Neural progenitor cell (in vitro differentiated cells): Measurements from ENCODE around the gene RAB11FIP5. TPM values are rescaled to one million over a fixed set of nuclear protein-coding genes. Genes with fewer than 3 reads are reported as not detected.

Experiments used
- DNase-seq: peaks from one replicate; pipeline ENCODE4 v3.0.0-alpha.2; 2016; ENCODE audit warnings: low spot score
- H2AFZ ChIP-seq: fragments of 200-600 bp; sonication (generic); replicated peaks from 2 replicates; pipeline ENCODE4 v1.6.1; 2016; ENCODE audit warnings: antibody characterized with exemption
- H3F3A ChIP-seq: fragments of 200-600 bp; sonication (generic); 2 replicates; pipeline ENCODE4 v1.6.1; 2016; ENCODE audit warnings: antibody characterized with exemption, low read depth
- H3K27ac ChIP-seq: fragments of 200-600 bp; sonication (generic); 2 replicates; pipeline ENCODE4 v1.5.1; 2016; ENCODE audit warnings: mild to moderate bottlenecking
- H3K27me3 ChIP-seq: fragments of 200-600 bp; sonication (generic); 2 replicates; pipeline ENCODE4 v1.6.1; 2016; ENCODE audit warnings: mild to moderate bottlenecking, moderate library complexity
- H3K36me3 ChIP-seq: fragments of 200-600 bp; sonication (generic); 2 replicates; pipeline ENCODE4 v1.5.1; 2016
- H3K4me1 ChIP-seq: fragments of 200-600 bp; sonication (generic); 2 replicates; pipeline ENCODE4 v1.6.1; 2016; ENCODE audit warnings: mixed run types
- H3K4me2 ChIP-seq: fragments of 200-600 bp; sonication (generic); 2 replicates; pipeline ENCODE4 v1.6.1; 2016
- H3K4me3 ChIP-seq: fragments of 200-600 bp; sonication (generic); 2 replicates; pipeline ENCODE4 v1.5.1; 2016
- H3K79me2 ChIP-seq: fragments of 200-600 bp; sonication (generic); 2 replicates; pipeline ENCODE4 v1.6.1; 2016; ENCODE audit warnings: low read depth
- H3K9ac ChIP-seq: fragments of 200-600 bp; sonication (generic); 2 replicates; pipeline ENCODE4 v1.6.1; 2016
- H3K9me3 ChIP-seq: fragments of 200-600 bp; sonication (generic); 2 replicates; pipeline ENCODE4 v1.5.1; 2016; ENCODE audit warnings: low read depth
- H4K20me1 ChIP-seq: fragments of 200-600 bp; sonication (generic); 2 replicates; pipeline ENCODE4 v1.6.1; 2016; ENCODE audit warnings: low read depth
- H3K27ac Mint-ChIP-seq: 3 replicates; pipeline ENCODE4 v1.8.0; 2021; ENCODE audit warnings: mixed read lengths
- H3K27me3 Mint-ChIP-seq: 2 replicates; pipeline ENCODE4 v1.8.0; 2022; ENCODE audit warnings: low read depth, mild to moderate bottlenecking, inconsistent platforms, moderate library complexity, mixed read lengths; ENCODE audit not compliant: insufficient read depth
- H3K36me3 Mint-ChIP-seq: 3 replicates; pipeline ENCODE4 v1.8.0; 2021; ENCODE audit warnings: mixed read lengths
- H3K4me1 Mint-ChIP-seq: 3 replicates; pipeline ENCODE4 v1.8.0; 2021; ENCODE audit warnings: mixed read lengths
- H3K4me3 Mint-ChIP-seq: 3 replicates; pipeline ENCODE4 v1.8.0; 2021; ENCODE audit warnings: mild to moderate bottlenecking, moderate library complexity, mixed read lengths
- H3K9me3 Mint-ChIP-seq: 3 replicates; pipeline ENCODE4 v1.8.0; 2020; ENCODE audit warnings: mixed read lengths
- CTCF ChIP-seq: fragments of 200-600 bp; sonication (generic); IDR thresholded peaks from 2 replicates; pipeline ENCODE4 v1.5.1; 2017; ENCODE audit warnings: antibody characterized with exemption, mild to moderate bottlenecking
- EZH2 ChIP-seq: fragments of 200-600 bp; sonication (generic); IDR thresholded peaks from 2 replicates; pipeline ENCODE4 v1.6.1; 2017; ENCODE audit warnings: antibody characterized with exemption, mild to moderate bottlenecking, moderate library complexity
- EZH2phosphoT487 ChIP-seq: fragments of 200-600 bp; sonication (generic); IDR thresholded peaks from 2 replicates; pipeline ENCODE4 v1.6.1; 2017; ENCODE audit warnings: antibody characterized with exemption
- total RNA-seq: library from RNA; depleted of rRNA; stranded (reverse); fragments of >200 nt; gene quantifications from 2 replicates; pipeline ENCODE4 v1.2.3, GENCODE V29; 2015; ENCODE audit warnings: low replicate concordance

The RAB11FIP5 gene
- total RNA-seq, 1 donor from 2014 or later = 4.2 TPM

GRCh38 chr2:73089270-73090030 is 23.3 kb downstream of the RAB11FIP5 start:
- Histone ChIP-seq H3F3A (no peaks in the 10 kb centered on the region), H3K4me3 (no peak overlapping the region), H3K9me3 (no peaks in the 10 kb centered on the region), H2AFZ (no peak overlapping the region), H3K9ac (no peak overlapping the region), H3K36me3 (no peaks in the 10 kb centered on the region), H4K20me1 (peaks cover 8% of the 10 kb centered on the region), H3K4me2 (no peak overlapping the region), H3K79me2 (no peaks in the 10 kb centered on the region), H3K4me1 (no peaks in the 10 kb centered on the region), H3K27me3 (no peaks in the 10 kb centered on the region), H3K27ac (no peak overlapping the region)
- H3K27me3 Mint-ChIP-seq = no peaks in the 10 kb centered on the region
- no peaks in the 10 kb centered on the region for H3K36me3 Mint-ChIP-seq
- H3K9me3 Mint-ChIP-seq = no peaks in the 10 kb centered on the region
- DNase-seq = no peak
- no peak overlapping the region for H3K4me3 Mint-ChIP-seq
- peaks cover 32% of the 10 kb centered on the region for H3K4me1 Mint-ChIP-seq
- H3K27ac Mint-ChIP-seq = peak overlapping the region; percentile 37
- TF ChIP-seq EZH2phosphoT487 (no peak), CTCF (no peak), EZH2 (no peak)

GRCh38 chr2:73088703-73089102 is 24.0 kb downstream of the RAB11FIP5 start:
- Histone ChIP-seq H4K20me1 (peaks cover 8% of the 10 kb centered on the region), H2AFZ (no peak overlapping the region), H3K4me1 (no peaks in the 10 kb centered on the region), H3K79me2 (no peaks in the 10 kb centered on the region), H3K27ac (no peak overlapping the region), H3F3A (no peaks in the 10 kb centered on the region), H3K9ac (no peak overlapping the region), H3K9me3 (no peaks in the 10 kb centered on the region), H3K4me3 (no peak overlapping the region), H3K36me3 (no peaks in the 10 kb centered on the region), H3K4me2 (no peak overlapping the region), H3K27me3 (no peaks in the 10 kb centered on the region)
- TF ChIP-seq EZH2phosphoT487 (no peak), CTCF (no peak), EZH2 (no peak)
- Mint-ChIP-seq H3K27ac (no peak overlapping the region), H3K4me3 (no peak overlapping the region), H3K9me3 (no peaks in the 10 kb centered on the region), H3K27me3 (peaks cover 2% of the 10 kb centered on the region), H3K36me3 (no peaks in the 10 kb centered on the region), H3K4me1 (peaks cover 29% of the 10 kb centered on the region)
- DNase-seq = no peak

GRCh38 chr2:73088211-73088610 is 24.5 kb downstream of the RAB11FIP5 start:
- Histone ChIP-seq H3F3A (no peaks in the 10 kb centered on the region), H3K9me3 (no peaks in the 10 kb centered on the region), H3K4me2 (no peak overlapping the region), H3K36me3 (no peaks in the 10 kb centered on the region), H4K20me1 (peaks cover 8% of the 10 kb centered on the region), H3K79me2 (no peaks in the 10 kb centered on the region), H3K27ac (no peak overlapping the region), H3K27me3 (no peaks in the 10 kb centered on the region), H2AFZ (no peak overlapping the region), H3K9ac (no peak overlapping the region), H3K4me1 (no peaks in the 10 kb centered on the region), H3K4me3 (no peak overlapping the region)
- Mint-ChIP-seq H3K27ac (no peak overlapping the region), H3K36me3 (no peaks in the 10 kb centered on the region), H3K27me3 (peaks cover 2% of the 10 kb centered on the region), H3K9me3 (no peaks in the 10 kb centered on the region), H3K4me1 (peaks cover 27% of the 10 kb centered on the region), H3K4me3 (no peak overlapping the region)
- TF ChIP-seq EZH2 = no peak
- TF ChIP-seq CTCF = no peak
- no peak for TF ChIP-seq EZH2phosphoT487
- no peak for DNase-seq
